ENCODE measurements around the gene COG5.

DNA sequence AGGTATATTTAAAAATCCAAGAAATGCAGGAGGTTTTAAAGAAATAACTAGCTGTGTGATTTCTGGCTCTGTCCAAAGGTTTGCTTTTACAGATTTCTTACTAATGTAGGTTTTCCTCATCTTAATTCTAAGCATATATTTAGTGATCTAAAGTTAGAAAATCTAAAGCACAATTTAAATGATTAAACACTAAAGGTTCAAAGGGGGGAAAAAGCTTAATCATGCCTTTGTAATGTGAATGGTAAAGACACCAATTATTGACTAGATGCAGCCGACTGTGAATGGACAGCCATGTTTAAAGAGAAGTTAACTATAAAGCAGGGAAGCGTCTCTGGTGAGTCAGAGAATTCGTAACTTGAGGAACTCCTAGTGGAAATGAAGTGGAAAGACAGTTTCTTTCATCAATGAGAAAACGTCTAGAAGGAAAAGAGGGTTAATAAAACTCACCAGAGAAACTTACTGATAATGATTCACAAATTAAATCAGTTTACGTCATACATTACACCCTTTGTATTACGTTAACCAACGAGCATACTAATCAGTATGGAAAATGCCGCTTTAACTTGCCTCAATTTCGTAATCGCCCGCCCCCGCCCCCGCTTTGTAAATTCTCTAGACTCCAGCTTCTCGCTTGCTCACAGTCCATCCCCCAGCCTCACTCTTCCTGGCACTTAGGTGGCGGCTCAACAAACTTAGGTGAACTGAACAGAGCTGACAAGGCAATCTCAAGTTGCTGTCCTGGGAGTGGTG lies 396.1 kb downstream of the COG5 start:
- TF ChIP-seq CTCF (IDR thresholded peaks at IDR 0.05; ENCODE audit: low read depth, low read length, missing input control) (peak; percentile 27), FOXA1 (IDR thresholded peaks at IDR 0.05) (no peak), TAF1 (conservative IDR thresholded peaks at IDR 0.05) (peak; percentile 37), RAD21 (IDR thresholded peaks at IDR 0.05) (peak; percentile 28 to 30), EGR1 (IDR thresholded peaks at IDR 0.05; ENCODE audit: low read depth in 2 of 2) (peak; percentile 89 to 97)
